Brain microvascular endothelial cell (primary cell): ENCODE results near the gene KIAA1191.
A peak's percentile ranks its signal among the peaks of the same experiment; 100 is the strongest.

Source experiments
- DNase-seq: peaks from one replicate; pipeline ENCODE4 v3.0.0-alpha.2; 2020
- H3K27ac ChIP-seq: fragments of 250-450 bp; sonication (Bioruptor Pico); 2 replicates; pipeline ENCODE4 v1.5.1; 2020; ENCODE audit warnings: mild to moderate bottlenecking, moderate library complexity
- H3K27me3 ChIP-seq: fragments of 250-450 bp; sonication (Bioruptor Pico); replicated peaks from 2 replicates; pipeline ENCODE4 v1.5.1; 2020; ENCODE audit warnings: mild to moderate bottlenecking
- H3K36me3 ChIP-seq: fragments of 250-450 bp; sonication (Bioruptor Pico); replicated peaks from 2 replicates; pipeline ENCODE4 v1.5.1; 2020; ENCODE audit warnings: mild to moderate bottlenecking
- H3K4me3 ChIP-seq: 2 replicates; pipeline ENCODE4 v1.5.1; 2011; ENCODE audit warnings: low read depth, mild to moderate bottlenecking, control low read depth, low read length, moderate library complexity
- CTCF ChIP-seq: IDR thresholded peaks from 2 replicates; pipeline ENCODE4 v1.5.1; 2011; ENCODE audit warnings: low read depth, mild to moderate bottlenecking, moderate library complexity, low read length, control low read depth, inconsistent platforms; ENCODE audit errors: missing control alignments
- in situ Hi-C: cut with HindIII; loops from 2 replicates; pipeline ENCODE4 v1.10.0; 2017; ENCODE audit warnings: low sequenced_read_pairs, low pct_ligation_motif_present

The KIAA1191 gene

GRCh38 chr5:176362233-176362490, 598 bp upstream of the KIAA1191 start:
- peak overlapping the region; percentile 96 for H3K4me3 ChIP-seq
- H3K27me3 ChIP-seq, result no peaks in the 10 kb centered on the region
- TF ChIP-seq CTCF, result no peak
- no peak for DNase-seq
- peaks cover 5% of the 10 kb centered on the region for H3K36me3 ChIP-seq
- in situ Hi-C loops, result no loop called here
- no peak overlapping the region for H3K27ac ChIP-seq

GRCh38 chr5:176360894-176361436, 599 bp downstream of the KIAA1191 start:
- Histone ChIP-seq H3K4me3 (peak overlapping the region; percentile 96), H3K27ac (peak overlapping the region; percentile 36), H3K36me3 (peaks cover 11% of the 10 kb centered on the region), H3K27me3 (no peaks in the 10 kb centered on the region)
- in situ Hi-C loops, result no loop called here
- no peak for TF ChIP-seq CTCF
- DNase-seq, result peak; percentile 11

- TF ChIP-seq CTCF, result no peak
- DNase-seq, result no peak
- Histone ChIP-seq H3K4me3 (no peak overlapping the region), H3K36me3 (peaks cover 16% of the 10 kb centered on the region), H3K27me3 (no peaks in the 10 kb centered on the region), H3K27ac (no peak overlapping the region)
- in situ Hi-C loops, result no loop called here
Observed at GRCh38 chr5:176359658-176360057, 1.9 kb downstream of the KIAA1191 start.

- TF ChIP-seq CTCF, result no peak
- Histone ChIP-seq H3K36me3 (peaks cover 30% of the 10 kb centered on the region), H3K4me3 (no peak overlapping the region), H3K27me3 (no peaks in the 10 kb centered on the region), H3K27ac (no peak overlapping the region)
- no peak for DNase-seq
- in situ Hi-C loops, result no loop called here
Observed at GRCh38 chr5:176356179-176356566, 5.4 kb downstream of the KIAA1191 start.

GRCh38 chr5:176355400-176356178, 6.0 kb downstream of the KIAA1191 start:
- in situ Hi-C loops, result no loop called here
- no peak for DNase-seq
- Histone ChIP-seq H3K27me3 (no peaks in the 10 kb centered on the region), H3K4me3 (no peak overlapping the region), H3K27ac (no peak overlapping the region), H3K36me3 (peaks cover 33% of the 10 kb centered on the region)
- TF ChIP-seq CTCF, result peak; percentile 11

GRCh38 chr5:176353533-176353932, 8.0 kb downstream of the KIAA1191 start:
- H3K36me3 ChIP-seq, result peaks cover 48% of the 10 kb centered on the region
- H3K27ac ChIP-seq, result no peak overlapping the region
- no peaks in the 10 kb centered on the region for H3K27me3 ChIP-seq
- no peak for DNase-seq
- in situ Hi-C loops, result no loop called here
- no peak overlapping the region for H3K4me3 ChIP-seq
- no peak for TF ChIP-seq CTCF
